Endothelial cell of umbilical vein (primary cell): ENCODE measurements around the gene CORO2B.

Source experiments
- EZH2 ChIP-seq: IDR thresholded peaks from 2 replicates; pipeline ENCODE4 v1.6.1; 2012; ENCODE audit warnings: borderline replicate concordance, low read depth, mild to moderate bottlenecking, moderate library complexity, low read length, inconsistent platforms; ENCODE audit not compliant: severe bottlenecking
- FOS ChIP-seq: IDR thresholded peaks from 2 replicates; pipeline ENCODE4 v1.6.1; 2011; ENCODE audit warnings: mild to moderate bottlenecking, low read length, moderate library complexity, borderline replicate concordance; ENCODE audit not compliant: insufficient read depth
- GATA2 ChIP-seq: IDR thresholded peaks from 2 replicates; pipeline ENCODE4 v1.7.0; 2011; ENCODE audit warnings: low read depth, mild to moderate bottlenecking, moderate library complexity, mixed read lengths, low read length; ENCODE audit not compliant: insufficient read length, insufficient read depth
- MYC ChIP-seq: IDR thresholded peaks from one replicate; pipeline ENCODE4 v1.6.1; 2011; ENCODE audit warnings: mild to moderate bottlenecking, low read depth, low read length
- POLR2A ChIP-seq: IDR thresholded peaks from 2 replicates; pipeline ENCODE4 v1.6.1; 2012; ENCODE audit warnings: low read depth, mild to moderate bottlenecking, control low read depth, low read length
- POLR2AphosphoS5 ChIP-seq: IDR thresholded peaks from 2 replicates; pipeline ENCODE4 v1.6.1; 2012; ENCODE audit warnings: low read depth, mild to moderate bottlenecking, control low read depth, low read length, moderate library complexity; ENCODE audit not compliant: insufficient read depth
- TF ChIP-seq, protein P1 (sequence below), 2 donors: IDR thresholded peaks; 1 replicate in 1 of 2; 2 replicates in 1 of 2; pipeline ENCODE4 v1.5.1; 2011; ENCODE audit warnings: low read length in 2 of 2, mild to moderate bottlenecking in 2 of 2, moderate library complexity in 2 of 2, control low read depth in 1 of 2, inconsistent platforms in 1 of 2, low read depth in 1 of 2; ENCODE audit not compliant: insufficient read depth in 1 of 2; ENCODE audit errors: extremely low read depth in 1 of 2
- TF ChIP-seq, protein P2 (sequence below): IDR thresholded peaks from 2 replicates; pipeline ENCODE4 v1.6.1; 2011; ENCODE audit not compliant: insufficient read depth, insufficient read length

DNA sequence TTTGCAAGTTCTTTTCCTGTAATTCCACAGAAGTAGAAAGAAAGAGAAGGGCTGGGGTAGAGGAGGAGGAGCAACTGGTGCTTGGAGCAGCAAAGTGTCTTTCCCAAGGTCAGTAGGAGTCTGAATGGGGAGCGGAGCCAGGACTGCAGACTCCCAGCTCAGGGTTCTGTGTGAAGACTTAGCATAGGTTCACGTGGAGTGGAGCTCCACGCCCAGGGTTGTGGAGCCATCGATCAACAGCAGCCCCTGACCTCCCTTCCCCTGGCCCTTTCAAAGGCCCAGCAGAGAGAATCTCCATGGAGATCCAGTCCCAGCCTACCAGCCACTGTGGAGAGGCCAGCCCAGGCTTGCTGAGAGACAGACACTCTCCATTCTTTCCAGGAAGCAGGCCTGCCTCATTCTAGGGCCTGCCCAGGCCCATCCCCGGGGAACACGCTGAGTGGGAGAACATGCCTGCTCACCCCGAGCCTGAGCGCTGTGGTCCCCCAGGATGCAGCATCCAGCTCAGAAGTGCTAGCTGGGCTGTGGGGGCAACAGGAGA, 62.1 kb downstream of the CORO2B start:
- TF ChIP-seq, protein P1, sequence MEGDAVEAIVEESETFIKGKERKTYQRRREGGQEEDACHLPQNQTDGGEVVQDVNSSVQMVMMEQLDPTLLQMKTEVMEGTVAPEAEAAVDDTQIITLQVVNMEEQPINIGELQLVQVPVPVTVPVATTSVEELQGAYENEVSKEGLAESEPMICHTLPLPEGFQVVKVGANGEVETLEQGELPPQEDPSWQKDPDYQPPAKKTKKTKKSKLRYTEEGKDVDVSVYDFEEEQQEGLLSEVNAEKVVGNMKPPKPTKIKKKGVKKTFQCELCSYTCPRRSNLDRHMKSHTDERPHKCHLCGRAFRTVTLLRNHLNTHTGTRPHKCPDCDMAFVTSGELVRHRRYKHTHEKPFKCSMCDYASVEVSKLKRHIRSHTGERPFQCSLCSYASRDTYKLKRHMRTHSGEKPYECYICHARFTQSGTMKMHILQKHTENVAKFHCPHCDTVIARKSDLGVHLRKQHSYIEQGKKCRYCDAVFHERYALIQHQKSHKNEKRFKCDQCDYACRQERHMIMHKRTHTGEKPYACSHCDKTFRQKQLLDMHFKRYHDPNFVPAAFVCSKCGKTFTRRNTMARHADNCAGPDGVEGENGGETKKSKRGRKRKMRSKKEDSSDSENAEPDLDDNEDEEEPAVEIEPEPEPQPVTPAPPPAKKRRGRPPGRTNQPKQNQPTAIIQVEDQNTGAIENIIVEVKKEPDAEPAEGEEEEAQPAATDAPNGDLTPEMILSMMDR (IDR thresholded peaks at IDR 0.05; ENCODE audit: extremely low read depth in 1 of 2, insufficient read depth in 1 of 2, low read depth in 1 of 2, low read length in 2 of 2), result no peak
- no peak for TF ChIP-seq POLR2AphosphoS5
- TF ChIP-seq POLR2A, result no peak
- TF ChIP-seq MYC, result no peak
- TF ChIP-seq EZH2, result no peak
- TF ChIP-seq, protein P2, sequence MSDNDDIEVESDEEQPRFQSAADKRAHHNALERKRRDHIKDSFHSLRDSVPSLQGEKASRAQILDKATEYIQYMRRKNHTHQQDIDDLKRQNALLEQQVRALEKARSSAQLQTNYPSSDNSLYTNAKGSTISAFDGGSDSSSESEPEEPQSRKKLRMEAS, result no peak
- TF ChIP-seq FOS, result no peak
- no peak for TF ChIP-seq GATA2
